HCT116 (cell line): ENCODE results near the gene RSPH6A.

Source experiments
- CBX3 ChIP-seq: IDR thresholded peaks from 2 replicates; pipeline ENCODE4 v1.6.1; 2012; ENCODE audit warnings: low read depth
- EGR1 ChIP-seq: IDR thresholded peaks from 2 replicates; pipeline ENCODE4 v1.6.1; 2012; ENCODE audit warnings: low read depth
- EZH2 ChIP-seq: fragments of 200-600 bp; sonication (generic); IDR thresholded peaks from 2 replicates; pipeline ENCODE4 v1.6.1; 2017; ENCODE audit warnings: antibody characterized with exemption, mixed run types
- EZH2phosphoT487 ChIP-seq: fragments of 200-600 bp; IDR thresholded peaks from 2 replicates; pipeline ENCODE4 v1.6.1; 2018; ENCODE audit warnings: antibody characterized with exemption, borderline replicate concordance
- MAX ChIP-seq: IDR thresholded peaks from 2 replicates; pipeline ENCODE4 v1.6.1; 2012
- POLR2A ChIP-seq: IDR thresholded peaks from 2 replicates; pipeline ENCODE4 v1.7.0; 2011; ENCODE audit warnings: borderline replicate concordance; ENCODE audit not compliant: insufficient read depth, insufficient read length; ENCODE audit errors: extremely low read depth
- POLR2AphosphoS5 ChIP-seq: IDR thresholded peaks from 2 replicates; pipeline ENCODE4 v1.6.1; 2011; ENCODE audit warnings: mild to moderate bottlenecking, low read depth, low read length, moderate library complexity
- YY1 ChIP-seq: IDR thresholded peaks from 2 replicates; pipeline ENCODE4 v1.6.1; 2011; ENCODE audit warnings: low read length, low read depth, moderate library complexity, mild to moderate bottlenecking; ENCODE audit not compliant: insufficient replicate concordance; ENCODE audit errors: extremely low read depth
- TF ChIP-seq, protein P1 (sequence below), 3 experiments: fragments of 200-600 bp in 1 of 3; sonication (generic) in 1 of 3; IDR thresholded peaks in 2 of 3; conservative IDR thresholded peaks in 1 of 3; 2 replicates each; pipeline ENCODE4 v1.5.1; 2012 to 2017; ENCODE audit warnings: low read depth in 2 of 3, low read length in 2 of 3, antibody characterized with exemption in 1 of 3, borderline replicate concordance in 1 of 3, control low read depth in 1 of 3, mild to moderate bottlenecking in 1 of 3, mixed read lengths in 1 of 3, mixed run types in 1 of 3, moderate library complexity in 1 of 3; ENCODE audit not compliant: insufficient read depth in 1 of 3

DNA sequence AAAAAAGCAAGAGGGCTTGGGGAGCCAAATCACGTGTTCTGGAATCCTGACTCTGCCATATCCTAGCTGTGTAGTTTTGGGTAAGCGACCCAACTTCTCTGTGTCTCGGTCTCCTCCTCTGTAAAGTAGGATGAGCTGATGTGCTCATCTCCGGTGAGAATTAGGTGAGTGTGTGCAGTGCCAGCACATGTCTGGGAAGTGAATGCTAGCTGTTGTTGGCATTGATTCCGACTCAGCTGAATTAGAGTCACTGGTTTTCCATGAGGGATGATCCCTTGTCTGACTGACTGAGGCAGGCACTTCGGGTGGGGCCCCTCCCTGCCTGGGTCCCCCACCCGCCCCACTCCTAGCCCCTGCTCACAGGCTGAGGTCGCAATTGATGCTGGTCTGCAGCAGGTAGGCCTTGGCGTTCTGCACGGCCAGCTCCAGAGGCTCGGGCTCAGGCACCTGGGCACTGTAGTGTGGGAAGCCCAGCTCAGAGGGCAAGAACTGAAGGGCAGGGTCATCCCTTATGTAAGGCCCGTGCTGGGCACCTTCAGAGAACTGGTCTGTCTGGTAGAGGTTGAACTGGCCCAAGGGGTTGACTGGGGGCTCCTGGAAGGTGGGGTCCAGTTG lies 835 bp downstream of the RSPH6A start:
- TF ChIP-seq, protein P1, sequence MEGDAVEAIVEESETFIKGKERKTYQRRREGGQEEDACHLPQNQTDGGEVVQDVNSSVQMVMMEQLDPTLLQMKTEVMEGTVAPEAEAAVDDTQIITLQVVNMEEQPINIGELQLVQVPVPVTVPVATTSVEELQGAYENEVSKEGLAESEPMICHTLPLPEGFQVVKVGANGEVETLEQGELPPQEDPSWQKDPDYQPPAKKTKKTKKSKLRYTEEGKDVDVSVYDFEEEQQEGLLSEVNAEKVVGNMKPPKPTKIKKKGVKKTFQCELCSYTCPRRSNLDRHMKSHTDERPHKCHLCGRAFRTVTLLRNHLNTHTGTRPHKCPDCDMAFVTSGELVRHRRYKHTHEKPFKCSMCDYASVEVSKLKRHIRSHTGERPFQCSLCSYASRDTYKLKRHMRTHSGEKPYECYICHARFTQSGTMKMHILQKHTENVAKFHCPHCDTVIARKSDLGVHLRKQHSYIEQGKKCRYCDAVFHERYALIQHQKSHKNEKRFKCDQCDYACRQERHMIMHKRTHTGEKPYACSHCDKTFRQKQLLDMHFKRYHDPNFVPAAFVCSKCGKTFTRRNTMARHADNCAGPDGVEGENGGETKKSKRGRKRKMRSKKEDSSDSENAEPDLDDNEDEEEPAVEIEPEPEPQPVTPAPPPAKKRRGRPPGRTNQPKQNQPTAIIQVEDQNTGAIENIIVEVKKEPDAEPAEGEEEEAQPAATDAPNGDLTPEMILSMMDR (IDR thresholded peaks at IDR 0.05 in 2 of 3, conservative IDR thresholded peaks at IDR 0.05 in 1 of 3; ENCODE audit: borderline replicate concordance in 1 of 3, insufficient read depth in 1 of 3, low read depth in 2 of 3, low read length in 2 of 3), result no peak
- no peak for TF ChIP-seq POLR2A
- no peak; the same call in 1 of the 2 replicates for TF ChIP-seq POLR2AphosphoS5
- no peak for TF ChIP-seq EGR1
- no peak for TF ChIP-seq EZH2phosphoT487
- no peak for TF ChIP-seq YY1
- no peak for TF ChIP-seq MAX
- TF ChIP-seq CBX3, result no peak
- TF ChIP-seq EZH2, result no peak
